Stimulated activated naive CD8-positive, alpha-beta T cell treated with anti-CD3 and anti-CD28 coated beads, Interleukin-15, Interleukin-2, amounts not matched to agents 100 U/mL and 50 U/mL, for 24 hours (primary cell): Measurements from ENCODE around the gene CACNA1H.
"Not testable (repeated sequence)": the region's sequence is repeated elsewhere in the genome, so short reads cannot be mapped to it uniquely, and the experiment has no call there.

ENCODE experiments used
- ATAC-seq: fragments of 150-1000 bp; cut with Tn5 transposase; one replicate; pipeline ENCODE4 v1.10.0; 2021
- DNase-seq: peaks from one replicate; pipeline ENCODE4 v3.0.0; 2021

CACNA1H gene

DNA sequence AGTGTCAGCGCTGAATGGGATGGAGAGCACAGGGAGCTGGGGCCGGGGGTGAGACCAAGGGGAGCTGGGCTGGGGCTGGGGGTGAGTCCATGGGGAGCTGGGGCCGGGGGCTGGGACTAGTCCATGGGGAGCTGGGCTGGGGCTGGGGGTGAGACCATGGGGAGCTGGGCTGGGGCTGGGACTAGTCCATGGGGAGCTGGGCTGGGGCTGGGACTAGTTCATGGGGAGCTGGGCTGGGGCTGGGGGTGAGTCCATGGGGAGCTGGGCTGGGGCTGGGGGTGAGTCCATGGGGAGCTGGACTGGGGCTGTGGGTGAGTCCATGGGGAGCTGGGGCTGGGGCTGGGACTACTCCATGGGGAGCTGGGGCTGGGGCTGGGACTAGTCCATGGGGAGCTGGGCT is 101.9 kb downstream of the CACNA1H start:
- not testable (repeated sequence) for ATAC-seq
- DNase-seq, result peak; percentile 0

DNA sequence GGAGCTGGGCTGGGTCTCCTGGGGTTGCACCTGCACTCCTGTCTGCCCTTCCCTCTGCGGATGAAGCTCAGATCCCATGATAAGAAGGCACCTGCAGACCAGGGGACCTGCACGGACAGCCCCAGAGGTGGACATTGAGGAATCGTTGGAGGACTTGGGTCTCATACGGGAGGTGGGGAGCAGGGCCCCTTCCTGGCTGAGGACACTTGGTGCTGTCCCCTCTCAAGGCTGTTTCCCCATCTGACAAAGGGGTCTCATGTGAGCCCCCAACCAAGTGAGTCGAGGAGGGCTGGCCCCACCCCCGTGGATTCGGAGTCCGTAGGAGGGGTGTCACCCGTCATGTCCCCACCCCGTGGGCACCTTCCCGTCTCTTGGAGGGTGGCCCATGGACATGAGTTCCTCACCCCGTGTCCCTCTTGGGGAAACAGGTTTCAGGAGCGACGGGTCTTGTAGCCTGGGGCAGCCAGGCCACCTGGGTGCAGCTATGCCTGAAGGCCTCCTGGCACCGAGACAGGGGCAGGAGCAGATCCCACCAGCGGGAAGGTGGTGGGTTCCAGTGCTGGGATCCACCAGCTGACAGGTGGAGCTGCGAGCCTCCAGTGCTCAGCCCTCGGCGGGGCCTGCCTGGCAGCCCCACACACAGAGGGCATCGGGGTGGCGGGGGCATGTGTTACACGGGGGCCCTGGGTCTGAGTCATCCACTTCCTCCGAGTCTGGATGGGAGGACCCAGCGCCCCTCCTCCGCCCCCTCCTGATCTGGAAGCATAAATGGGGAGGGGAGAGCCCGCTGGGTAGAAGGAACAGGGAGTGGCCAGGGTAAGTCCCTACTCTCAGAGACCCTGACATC is 102.6 kb downstream of the CACNA1H start, which contains the start of gene TPSD1:
TSS of gene TPSD1 (plus strand) at position 794 of the 847 bp plus-strand sequence. CDS start 212 bp downstream, outside the sequence.
- not testable (repeated sequence) for DNase-seq
- ATAC-seq, result peak; percentile 24

- not testable (repeated sequence) for DNase-seq, ATAC-seq
Observed at GRCh38 chr16:1256296-1256873, 103.5 kb downstream of the CACNA1H start.

GRCh38 chr16:1256874-1257322 is 104.0 kb downstream of the CACNA1H start:
- no peak for DNase-seq
- no peak for ATAC-seq

- no peak for ATAC-seq
Observed at GRCh38 chr16:1257561-1258224, 104.8 kb downstream of the CACNA1H start.

GRCh38 chr16:1258225-1258600 is 105.3 kb downstream of the CACNA1H start:
- DNase-seq (no peak), ATAC-seq (no peak)

More at GRCh38 chr16:1257561-1258224, 104.8 kb downstream of the CACNA1H start:
- no peak for DNase-seq

DNA sequence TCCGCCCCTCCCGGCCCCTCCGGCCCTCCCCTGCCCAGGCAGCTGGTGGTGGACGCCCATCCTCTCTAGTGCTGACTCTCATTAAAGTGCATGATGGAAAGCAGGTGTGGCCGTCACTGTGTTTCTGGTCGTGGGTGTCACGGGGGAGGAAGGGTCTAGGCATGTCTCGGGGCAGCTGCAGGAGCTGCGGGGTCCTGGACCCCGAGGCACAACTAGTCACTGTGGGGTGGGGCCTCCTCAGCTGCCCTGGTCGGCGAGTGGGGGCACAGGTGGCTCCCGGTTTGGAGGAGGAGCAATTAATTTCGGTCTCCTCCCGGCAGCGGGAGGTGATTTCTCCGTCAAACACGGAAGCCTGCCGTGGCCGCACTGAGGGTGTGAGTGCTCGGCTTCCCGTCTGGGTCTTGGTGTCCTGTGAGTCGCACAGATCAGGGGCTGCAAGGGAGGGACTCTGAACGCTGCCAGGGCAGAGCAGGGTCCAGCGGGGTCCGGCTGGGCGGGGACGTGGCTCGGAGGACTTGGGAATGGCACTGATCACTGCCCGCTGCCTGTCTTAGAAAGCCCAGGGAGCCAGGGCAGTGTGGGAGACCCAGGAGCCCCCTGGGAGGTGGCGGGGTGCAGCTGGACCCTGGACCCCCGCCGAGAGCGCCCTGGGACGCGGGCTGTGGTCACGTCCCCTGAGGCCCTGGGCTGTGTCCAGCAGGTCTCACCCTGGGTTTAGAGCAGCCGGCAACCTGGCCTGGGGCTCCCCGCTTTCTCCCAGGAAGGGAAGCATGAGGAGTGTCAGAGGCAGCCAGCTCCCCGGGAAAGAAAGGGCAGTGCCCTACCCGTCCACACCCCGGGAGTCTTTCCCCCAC is 106.2 kb downstream of the CACNA1H start:
- ATAC-seq (no peak), DNase-seq (no peak)

- no peak for ATAC-seq
- no peak for DNase-seq
Observed at GRCh38 chr16:1259760-1260068, 106.8 kb downstream of the CACNA1H start.

- DNase-seq (no peak), ATAC-seq (no peak)
Observed at GRCh38 chr16:1260101-1260680, 107.3 kb downstream of the CACNA1H start.

DNA sequence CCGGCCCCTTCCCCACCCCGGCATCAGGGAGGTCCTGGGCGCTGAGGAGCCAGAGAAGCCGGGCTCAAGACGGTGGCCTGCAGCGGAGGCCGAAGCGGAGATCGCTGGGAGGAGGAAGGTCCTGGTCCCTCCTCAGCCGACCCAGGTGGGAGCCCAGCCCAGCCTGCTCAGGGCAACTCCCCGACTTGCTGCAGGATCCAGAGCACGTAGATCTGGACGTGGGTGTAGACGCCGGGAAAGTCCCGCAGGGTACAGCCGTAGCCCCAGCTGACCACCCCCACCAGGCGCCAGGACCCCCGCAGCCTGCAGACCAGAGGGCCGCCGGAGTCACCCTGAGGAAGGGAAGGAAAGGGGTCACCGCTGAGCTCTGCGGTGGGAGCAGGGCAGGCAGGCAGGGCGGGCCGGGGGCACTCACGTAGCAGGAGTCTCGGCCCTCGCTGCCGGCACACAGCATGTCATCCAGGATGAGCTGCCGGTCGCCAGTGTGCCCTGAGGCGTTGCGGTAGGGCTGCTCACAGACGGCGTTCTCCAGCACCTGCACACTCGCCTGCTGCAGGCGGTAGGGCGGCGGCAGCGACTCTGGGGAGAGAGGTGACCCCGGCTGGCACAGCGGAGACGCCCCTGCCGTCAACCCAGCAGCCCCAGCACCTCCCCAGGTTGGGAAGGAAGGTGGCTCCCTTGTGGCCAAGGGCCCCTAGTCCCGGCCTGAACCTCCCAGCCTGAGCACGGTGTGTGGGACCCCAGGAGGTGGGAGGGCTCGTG is 108.4 kb downstream of the CACNA1H start:
- ATAC-seq (no peak), DNase-seq (no peak)

- DNase-seq, result no peak
- ATAC-seq, result no peak
Observed at GRCh38 chr16:1262210-1262845, 109.4 kb downstream of the CACNA1H start.

DNA sequence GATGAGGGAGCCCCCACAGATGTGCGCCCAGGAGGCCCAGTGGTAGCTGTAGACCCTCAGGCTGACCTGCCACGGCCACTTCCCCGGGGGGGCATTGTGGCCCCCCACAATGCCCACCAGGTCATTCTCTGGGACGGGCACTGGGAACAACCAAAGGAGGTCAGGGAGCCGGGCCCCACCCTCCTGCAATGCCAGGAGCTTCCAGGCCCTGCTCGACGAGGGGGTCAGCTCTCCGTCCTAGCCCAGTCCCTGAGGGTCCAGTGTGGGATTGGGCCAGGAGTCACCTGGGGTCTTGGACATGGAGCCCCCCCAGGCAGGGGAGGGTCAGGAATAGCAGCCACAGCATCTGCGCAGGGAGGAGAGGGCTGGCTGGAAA is 109.9 kb downstream of the CACNA1H start:
- ATAC-seq (no peak), DNase-seq (no peak)

- ATAC-seq (no peak), DNase-seq (no peak)
Observed at GRCh38 chr16:1263591-1264344, 110.9 kb downstream of the CACNA1H start.

DNA sequence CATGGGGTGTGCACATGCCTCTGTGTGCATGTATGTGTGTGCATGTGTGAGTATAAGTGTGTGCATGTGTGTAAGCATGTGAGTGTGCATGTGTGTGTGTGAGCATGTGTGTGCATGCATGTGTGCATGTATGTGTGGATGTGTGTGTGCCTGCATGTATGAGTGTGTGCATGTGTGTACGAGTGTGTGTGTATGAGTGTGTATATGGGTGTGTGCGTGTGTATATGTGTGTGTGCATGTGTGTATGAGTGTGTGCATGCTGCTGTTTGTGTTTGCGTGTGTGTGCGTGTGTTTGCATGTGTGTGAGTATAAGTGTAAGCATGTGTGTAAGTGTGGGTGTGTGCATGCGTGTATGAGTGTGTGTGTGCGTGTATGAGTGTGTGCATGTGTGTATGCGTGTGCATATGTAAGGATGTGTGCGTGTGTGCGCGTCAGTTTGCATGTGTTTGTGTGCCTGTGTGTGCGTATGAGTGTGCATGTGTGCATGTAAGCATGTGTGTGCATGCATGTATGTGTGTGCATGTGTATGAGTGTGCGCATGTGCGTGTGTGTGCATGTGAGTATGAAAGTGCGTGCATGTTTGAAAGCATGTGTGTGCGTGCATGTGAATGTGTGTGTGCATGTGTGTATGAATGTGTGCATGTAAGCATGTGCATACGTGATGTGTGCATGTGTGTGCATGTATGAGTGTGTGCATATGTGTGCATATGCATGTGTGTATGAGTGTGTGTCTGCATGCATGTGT is 111.6 kb downstream of the CACNA1H start:
- ATAC-seq, result no peak
- no peak for DNase-seq

DNA sequence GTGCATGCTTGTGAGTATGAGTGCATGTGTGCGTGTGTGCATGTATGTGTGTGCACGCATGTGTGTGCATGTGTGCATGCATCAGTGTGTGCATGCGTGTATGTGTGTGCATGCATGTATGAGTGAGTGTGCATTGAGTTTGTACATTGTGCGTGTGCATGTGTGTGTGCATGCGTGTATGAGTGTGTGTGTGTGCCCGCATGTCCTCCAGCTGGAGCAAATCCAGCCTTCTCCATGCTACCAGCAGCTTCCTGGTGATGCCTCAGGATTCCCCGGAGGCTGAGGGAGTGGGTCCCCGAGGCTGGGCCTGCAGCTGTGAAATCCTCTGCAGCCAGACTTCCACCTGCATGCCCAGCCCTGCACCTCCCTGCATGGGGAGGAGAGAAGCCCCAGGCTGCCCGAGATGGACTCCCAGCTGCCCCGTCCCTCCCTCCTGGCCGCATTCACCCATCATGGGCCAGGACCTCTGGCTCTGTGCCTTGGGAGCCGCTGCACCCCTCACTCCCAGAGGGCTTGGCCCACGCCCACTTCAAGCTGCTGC is 112.3 kb downstream of the CACNA1H start:
- no peak for ATAC-seq
- no peak for DNase-seq

- ATAC-seq, result no peak
Observed at GRCh38 chr16:1265826-1266225, 112.9 kb downstream of the CACNA1H start.

DNA sequence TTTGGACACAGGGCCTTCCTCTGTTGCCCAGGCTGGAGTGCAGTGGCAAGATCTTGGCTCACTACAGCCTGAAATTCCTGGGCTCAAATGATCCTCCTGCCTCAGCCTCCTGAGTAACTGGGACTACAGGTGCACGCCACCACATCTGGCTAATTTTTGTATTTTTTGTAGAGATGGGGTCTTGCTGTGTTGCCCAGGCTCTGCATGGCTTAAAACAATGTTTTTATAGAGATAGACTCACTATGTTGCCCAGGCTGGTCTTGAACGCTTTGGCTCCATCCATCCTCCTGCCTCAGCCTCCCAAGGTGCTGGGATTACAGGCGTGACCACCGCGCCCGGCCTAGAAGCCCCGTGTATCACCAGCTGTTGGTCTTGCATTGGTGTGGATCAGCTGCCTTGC is 116.5 kb downstream of the CACNA1H start:
- DNase-seq, ATAC-seq: not testable (repeated sequence)

More at GRCh38 chr16:1265826-1266225, 112.9 kb downstream of the CACNA1H start:
- DNase-seq, result no peak

- ATAC-seq (no peak), DNase-seq (no peak)
Observed at GRCh38 chr16:1271380-1271723, 118.4 kb downstream of the CACNA1H start.
